Neural progenitor cell (in vitro differentiated cells): Measurements from ENCODE around the gene HAT1.

Experiments
- CTCF ChIP-seq: fragments of 200-600 bp; sonication (generic); IDR thresholded peaks from 2 replicates; pipeline ENCODE4 v1.5.1; 2017; ENCODE audit warnings: antibody characterized with exemption, mild to moderate bottlenecking
- EZH2 ChIP-seq: fragments of 200-600 bp; sonication (generic); IDR thresholded peaks from 2 replicates; pipeline ENCODE4 v1.6.1; 2017; ENCODE audit warnings: antibody characterized with exemption, mild to moderate bottlenecking, moderate library complexity

- TF ChIP-seq EZH2 (no peak), CTCF (no peak)
Observed at GRCh38 chr2:171908235-171908634, 14.0 kb upstream of the HAT1 start.
